HepG2 (cell line): Measurements from ENCODE around the gene SSTR5. TPM values are rescaled to one million over a fixed set of nuclear protein-coding genes. Genes with fewer than 3 reads are reported as not detected.

ENCODE experiments used
- ATF7 ChIP-seq, 2 experiments: fragments of 450-650 bp in 1 of 2; sonication (generic) in 1 of 2; formaldehyde crosslinking in 1 of 2; IDR thresholded peaks; 2 replicates each; pipeline versions ENCODE4 v1.4.0 to v1.6.1; 2016 to 2020; ENCODE audit warnings: antibody characterized with exemption in 1 of 2, mild to moderate bottlenecking in 1 of 2, missing genetic modification reagents in 1 of 2
- ATM ChIP-seq: fragments of 450-650 bp; IDR thresholded peaks from 2 replicates; pipeline ENCODE4 v1.7.1; 2017; ENCODE audit warnings: mild to moderate bottlenecking, borderline replicate concordance
- CBX1 ChIP-seq: IDR thresholded peaks from one replicate; pipeline ENCODE4 v1.6.1; 2016; ENCODE audit warnings: antibody characterized with exemption, low read depth
- CSRNP1 ChIP-seq: sonication (generic); formaldehyde crosslinking; IDR thresholded peaks from 2 replicates; pipeline ENCODE4 v1.8.1; 2023; ENCODE audit warnings: mild to moderate bottlenecking, missing genetic modification reagents
- HINFP ChIP-seq: sonication (generic); formaldehyde crosslinking; IDR thresholded peaks from 2 replicates; pipeline ENCODE4 v1.4.0; 2020; ENCODE audit warnings: low read depth, mild to moderate bottlenecking, missing genetic modification reagents
- IKZF1 ChIP-seq: fragments of 450-650 bp; IDR thresholded peaks from 2 replicates; pipeline ENCODE4 v1.7.1; 2016
- KLF16 ChIP-seq, 2 experiments: sonication (generic) in 1 of 2; formaldehyde crosslinking in 1 of 2; IDR thresholded peaks; 2 replicates each; pipeline versions ENCODE4 v1.6.1 to v1.8.0; 2016 to 2023; ENCODE audit warnings: missing genetic modification reagents in 2 of 2, missing compliant biosample characterization in 1 of 2
- ONECUT2 ChIP-seq: sonication (generic); formaldehyde crosslinking; IDR thresholded peaks from 2 replicates; pipeline ENCODE4 v1.4.0; 2020; ENCODE audit warnings: missing genetic modification reagents
- WIZ ChIP-seq: sonication (generic); formaldehyde crosslinking; IDR thresholded peaks from 2 replicates; pipeline ENCODE4 v1.5.1; 2020; ENCODE audit warnings: mild to moderate bottlenecking, missing genetic modification reagents
- ZFP37 ChIP-seq: sonication (generic); formaldehyde crosslinking; IDR thresholded peaks from 2 replicates; pipeline ENCODE4 v1.4.0; 2020; ENCODE audit warnings: missing genetic modification reagents, borderline replicate concordance
- ZNF292 ChIP-seq: sonication (generic); formaldehyde crosslinking; IDR thresholded peaks from 2 replicates; pipeline ENCODE4 v1.8.1; 2022; ENCODE audit warnings: mild to moderate bottlenecking, low read depth, missing genetic modification reagents, borderline replicate concordance
- ZNF451 ChIP-seq: sonication (generic); formaldehyde crosslinking; IDR thresholded peaks from 2 replicates; pipeline ENCODE4 v1.5.0; 2020; ENCODE audit warnings: mild to moderate bottlenecking, missing genetic modification reagents
- ZNF567 ChIP-seq: sonication (generic); formaldehyde crosslinking; IDR thresholded peaks from 2 replicates; pipeline ENCODE4 v1.8.1; 2023; ENCODE audit warnings: mild to moderate bottlenecking, missing genetic modification reagents, borderline replicate concordance
- ZNF773 ChIP-seq: sonication (generic); formaldehyde crosslinking; IDR thresholded peaks from 2 replicates; pipeline ENCODE4 v1.4.0; 2020; ENCODE audit warnings: missing genetic modification reagents, borderline replicate concordance
- polyA plus RNA-seq, 8 experiments: library from polyadenylated mRNA; depleted of rRNA in 3 of 8; stranded (reverse) in 7 of 8; unstranded in 1 of 8; fragments of >200 nt; fragmentation: Illumina TruSeq in 4 of 8; extraction: Trizol in 4 of 8; gene quantifications; 2 replicates each; pipeline versions ENCODE4 v1.2.1 to v1.2.3, GENCODE V29; 2011 to 2016; ENCODE audit warnings: low read depth in 4 of 8, missing spikeins in 1 of 8, mixed read lengths in 1 of 8; ENCODE audit not compliant: insufficient read depth in 1 of 8
- total RNA-seq, 5 experiments: library from RNA; depleted of rRNA; stranded (reverse); fragments of >200 nt; fragmentation: Illumina TruSeq; extraction: Trizol; gene quantifications; 2 replicates each; pipeline ENCODE4 v1.2.3, GENCODE V29; 2016; ENCODE audit warnings: low read depth in 1 of 5
- TF ChIP-seq, protein P1 (sequence below): sonication (generic); formaldehyde crosslinking; IDR thresholded peaks from 2 replicates; pipeline ENCODE4 v1.4.0; 2020; ENCODE audit warnings: mild to moderate bottlenecking, missing genetic modification reagents
- TF ChIP-seq, protein P2 (sequence below): sonication (generic); formaldehyde crosslinking; IDR thresholded peaks from 2 replicates; pipeline ENCODE4 v1.9.0; 2021; ENCODE audit warnings: missing genetic modification reagents, mild to moderate bottlenecking, borderline replicate concordance
- TF ChIP-seq, protein P3 (sequence below): sonication (generic); formaldehyde crosslinking; IDR thresholded peaks from 2 replicates; pipeline ENCODE4 v1.4.0; 2020; ENCODE audit warnings: missing genetic modification reagents, borderline replicate concordance

SSTR5 gene
- total and polyA plus RNA-seq, 2 of the 13 experiments (the other 11 are each of a cell fraction or from before 2014, with no cell fraction given): 0.20 to 0.49 TPM

DNA sequence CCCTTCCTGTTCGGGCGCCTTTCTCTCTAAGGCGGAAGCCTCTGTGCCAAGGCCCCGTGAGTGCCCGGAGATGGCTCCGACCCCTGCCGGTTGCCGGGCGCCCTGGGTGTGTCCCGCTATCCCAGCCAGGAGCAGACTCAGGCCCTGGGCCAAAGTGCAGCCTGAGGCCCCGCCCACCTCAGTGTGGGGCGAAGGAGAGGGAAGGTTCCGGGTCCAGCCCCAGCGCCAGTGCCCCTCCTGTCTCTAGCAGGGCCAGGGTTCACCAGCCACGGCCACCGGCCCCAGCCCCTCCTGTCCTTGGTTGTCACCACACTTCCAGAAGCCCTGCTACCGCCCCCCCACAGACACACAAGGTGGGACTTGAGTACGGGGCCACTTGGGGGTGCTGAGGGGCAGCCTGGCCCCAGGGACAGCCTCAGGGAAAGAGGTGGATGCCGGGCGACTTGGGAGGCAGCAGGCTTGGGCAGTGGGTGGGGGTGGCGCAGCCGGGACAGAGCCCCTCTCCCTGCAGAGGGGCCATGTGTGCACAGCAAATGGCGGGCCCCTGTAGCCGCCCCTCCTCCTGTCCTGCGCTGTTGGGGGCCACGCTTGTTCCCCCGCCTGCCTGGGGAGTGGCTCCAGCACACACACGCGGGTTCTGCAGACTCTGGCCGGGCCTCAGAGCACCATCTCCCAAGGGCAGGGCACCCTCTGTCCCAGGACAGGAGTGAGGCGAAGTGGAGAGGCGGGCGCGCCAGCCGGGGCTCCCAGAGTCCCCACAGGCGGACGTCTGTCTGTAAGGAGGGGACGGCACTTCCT lies 17.5 kb downstream of the SSTR5 start (continued):
- TF ChIP-seq, protein P1, sequence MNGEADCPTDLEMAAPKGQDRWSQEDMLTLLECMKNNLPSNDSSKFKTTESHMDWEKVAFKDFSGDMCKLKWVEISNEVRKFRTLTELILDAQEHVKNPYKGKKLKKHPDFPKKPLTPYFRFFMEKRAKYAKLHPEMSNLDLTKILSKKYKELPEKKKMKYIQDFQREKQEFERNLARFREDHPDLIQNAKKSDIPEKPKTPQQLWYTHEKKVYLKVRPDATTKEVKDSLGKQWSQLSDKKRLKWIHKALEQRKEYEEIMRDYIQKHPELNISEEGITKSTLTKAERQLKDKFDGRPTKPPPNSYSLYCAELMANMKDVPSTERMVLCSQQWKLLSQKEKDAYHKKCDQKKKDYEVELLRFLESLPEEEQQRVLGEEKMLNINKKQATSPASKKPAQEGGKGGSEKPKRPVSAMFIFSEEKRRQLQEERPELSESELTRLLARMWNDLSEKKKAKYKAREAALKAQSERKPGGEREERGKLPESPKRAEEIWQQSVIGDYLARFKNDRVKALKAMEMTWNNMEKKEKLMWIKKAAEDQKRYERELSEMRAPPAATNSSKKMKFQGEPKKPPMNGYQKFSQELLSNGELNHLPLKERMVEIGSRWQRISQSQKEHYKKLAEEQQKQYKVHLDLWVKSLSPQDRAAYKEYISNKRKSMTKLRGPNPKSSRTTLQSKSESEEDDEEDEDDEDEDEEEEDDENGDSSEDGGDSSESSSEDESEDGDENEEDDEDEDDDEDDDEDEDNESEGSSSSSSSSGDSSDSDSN (CRISPR knock-in tag): peak; percentile 89
- TF ChIP-seq ATM (no peak), ZFP37 (CRISPR knock-in tag) (peak; percentile 73; the same call in 1 of the 2 replicates), HINFP (CRISPR knock-in tag) (no peak), ZNF567 (CRISPR knock-in tag) (peak; percentile 34; the same call in 1 of the 2 replicates), ZNF773 (0 out of 2 replicates have a peak, but pooled peaks have one; percentile 42), ZNF451 (peak; percentile 46; the same call in 1 of the 2 replicates), IKZF1 (no peak), CSRNP1 (CRISPR knock-in tag) (peak; percentile 84), ATF7 (IDR thresholded peaks at IDR 0.05) (no peak), ATF7 (CRISPR knock-in tag; IDR thresholded peaks at IDR 0.05) (no peak), CBX1 (no peak), ONECUT2 (CRISPR knock-in tag) (no peak), KLF16 (CRISPR knock-in tag; IDR thresholded peaks at IDR 0.05) (peak in 1 of 2 experiments; percentile 73; a peak in 1 of 4 replicates), ZNF292 (no peak; the same call in none of the 2 replicates), WIZ (CRISPR knock-in tag) (peak; percentile 77; the same call in 1 of the 2 replicates)
- TF ChIP-seq, protein P2, sequence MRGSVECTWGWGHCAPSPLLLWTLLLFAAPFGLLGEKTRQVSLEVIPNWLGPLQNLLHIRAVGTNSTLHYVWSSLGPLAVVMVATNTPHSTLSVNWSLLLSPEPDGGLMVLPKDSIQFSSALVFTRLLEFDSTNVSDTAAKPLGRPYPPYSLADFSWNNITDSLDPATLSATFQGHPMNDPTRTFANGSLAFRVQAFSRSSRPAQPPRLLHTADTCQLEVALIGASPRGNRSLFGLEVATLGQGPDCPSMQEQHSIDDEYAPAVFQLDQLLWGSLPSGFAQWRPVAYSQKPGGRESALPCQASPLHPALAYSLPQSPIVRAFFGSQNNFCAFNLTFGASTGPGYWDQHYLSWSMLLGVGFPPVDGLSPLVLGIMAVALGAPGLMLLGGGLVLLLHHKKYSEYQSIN (CRISPR knock-in tag): no peak
- TF ChIP-seq, protein P3, sequence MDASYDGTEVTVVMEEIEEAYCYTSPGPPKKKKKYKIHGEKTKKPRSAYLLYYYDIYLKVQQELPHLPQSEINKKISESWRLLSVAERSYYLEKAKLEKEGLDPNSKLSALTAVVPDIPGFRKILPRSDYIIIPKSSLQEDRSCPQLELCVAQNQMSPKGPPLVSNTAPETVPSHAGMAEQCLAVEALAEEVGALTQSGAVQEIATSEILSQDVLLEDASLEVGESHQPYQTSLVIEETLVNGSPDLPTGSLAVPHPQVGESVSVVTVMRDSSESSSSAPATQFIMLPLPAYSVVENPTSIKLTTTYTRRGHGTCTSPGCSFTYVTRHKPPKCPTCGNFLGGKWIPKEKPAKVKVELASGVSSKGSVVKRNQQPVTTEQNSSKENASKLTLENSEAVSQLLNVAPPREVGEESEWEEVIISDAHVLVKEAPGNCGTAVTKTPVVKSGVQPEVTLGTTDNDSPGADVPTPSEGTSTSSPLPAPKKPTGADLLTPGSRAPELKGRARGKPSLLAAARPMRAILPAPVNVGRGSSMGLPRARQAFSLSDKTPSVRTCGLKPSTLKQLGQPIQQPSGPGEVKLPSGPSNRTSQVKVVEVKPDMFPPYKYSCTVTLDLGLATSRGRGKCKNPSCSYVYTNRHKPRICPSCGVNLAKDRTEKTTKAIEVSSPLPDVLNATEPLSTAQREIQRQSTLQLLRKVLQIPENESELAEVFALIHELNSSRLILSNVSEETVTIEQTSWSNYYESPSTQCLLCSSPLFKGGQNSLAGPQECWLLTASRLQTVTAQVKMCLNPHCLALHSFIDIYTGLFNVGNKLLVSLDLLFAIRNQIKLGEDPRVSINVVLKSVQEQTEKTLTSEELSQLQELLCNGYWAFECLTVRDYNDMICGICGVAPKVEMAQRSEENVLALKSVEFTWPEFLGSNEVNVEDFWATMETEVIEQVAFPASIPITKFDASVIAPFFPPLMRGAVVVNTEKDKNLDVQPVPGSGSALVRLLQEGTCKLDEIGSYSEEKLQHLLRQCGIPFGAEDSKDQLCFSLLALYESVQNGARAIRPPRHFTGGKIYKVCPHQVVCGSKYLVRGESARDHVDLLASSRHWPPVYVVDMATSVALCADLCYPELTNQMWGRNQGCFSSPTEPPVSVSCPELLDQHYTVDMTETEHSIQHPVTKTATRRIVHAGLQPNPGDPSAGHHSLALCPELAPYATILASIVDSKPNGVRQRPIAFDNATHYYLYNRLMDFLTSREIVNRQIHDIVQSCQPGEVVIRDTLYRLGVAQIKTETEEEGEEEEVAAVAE (CRISPR knock-in tag): peak; percentile 64; the same call in 1 of the 2 replicates
